GM19455 (cell line): ENCODE measurements around the gene APRT.
"Not testable (repeated sequence)": the region's sequence is repeated elsewhere in the genome, so short reads cannot be mapped to it uniquely, and the experiment has no call there.

Experiments
- ATAC-seq: cut with Tn5 transposase; IDR thresholded peaks from one replicate; pipeline ENCODE4 v1.9.1; 2021; ENCODE audit not compliant: unreplicated experiment

APRT gene

DNA sequence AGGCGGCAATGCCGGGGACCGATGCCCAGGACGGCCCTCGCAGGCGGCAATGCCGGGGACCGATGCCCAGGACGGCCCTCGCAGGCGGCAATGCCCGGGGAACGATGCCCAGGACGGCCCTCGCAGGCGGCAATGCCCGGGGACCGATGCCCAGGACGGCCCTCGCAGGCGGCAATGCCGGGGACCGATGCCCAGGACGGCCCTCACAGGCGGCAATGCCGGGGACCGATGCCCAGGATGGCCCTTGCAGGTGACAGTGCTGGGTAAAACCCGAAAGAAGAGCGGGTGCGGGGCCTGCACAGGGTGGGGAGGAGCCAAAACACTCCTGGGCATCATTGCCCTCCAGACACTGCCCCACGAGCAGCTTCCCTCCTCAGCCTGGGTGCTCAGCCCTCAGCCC, 11.9 kb upstream of the APRT start:
- ATAC-seq = not testable (repeated sequence)

DNA sequence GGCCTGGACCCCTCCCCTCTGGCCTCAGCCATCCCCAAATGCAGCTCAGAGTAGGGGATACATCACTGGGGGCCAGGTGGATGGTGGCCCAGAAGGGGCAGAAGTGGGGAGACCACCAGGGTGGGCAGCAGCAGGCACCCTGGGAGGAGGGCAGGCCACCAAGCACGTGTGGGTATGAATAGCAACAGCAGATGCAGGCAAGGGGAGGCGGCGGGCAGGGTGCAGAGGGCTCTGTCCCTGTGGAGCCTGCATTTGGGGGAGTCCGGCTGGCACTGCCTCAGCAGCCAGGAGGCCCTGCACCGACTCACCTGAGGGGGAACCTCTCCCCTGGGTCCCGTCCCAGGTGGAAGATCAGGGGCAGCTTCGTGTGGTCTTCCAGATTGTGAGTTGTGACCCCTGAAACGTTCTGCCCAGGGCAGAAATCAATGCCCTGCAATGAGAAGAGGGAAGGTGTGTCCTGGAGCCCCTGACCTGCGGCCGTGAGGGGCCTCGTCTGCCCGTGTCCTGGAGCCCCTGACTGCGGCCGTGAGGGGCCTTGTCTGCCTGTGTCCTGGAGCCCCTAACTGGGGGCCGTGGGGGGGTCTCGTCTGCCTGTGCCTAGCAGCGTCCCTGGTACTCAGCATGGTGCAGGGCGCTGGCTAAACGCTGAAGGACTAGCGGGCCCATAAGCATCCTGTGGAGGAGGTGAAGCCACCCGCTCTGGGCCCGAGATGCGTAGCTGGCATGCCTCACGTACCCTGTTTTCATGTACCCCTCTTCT, 10.7 kb upstream of the APRT start:
- ATAC-seq = no peak

DNA sequence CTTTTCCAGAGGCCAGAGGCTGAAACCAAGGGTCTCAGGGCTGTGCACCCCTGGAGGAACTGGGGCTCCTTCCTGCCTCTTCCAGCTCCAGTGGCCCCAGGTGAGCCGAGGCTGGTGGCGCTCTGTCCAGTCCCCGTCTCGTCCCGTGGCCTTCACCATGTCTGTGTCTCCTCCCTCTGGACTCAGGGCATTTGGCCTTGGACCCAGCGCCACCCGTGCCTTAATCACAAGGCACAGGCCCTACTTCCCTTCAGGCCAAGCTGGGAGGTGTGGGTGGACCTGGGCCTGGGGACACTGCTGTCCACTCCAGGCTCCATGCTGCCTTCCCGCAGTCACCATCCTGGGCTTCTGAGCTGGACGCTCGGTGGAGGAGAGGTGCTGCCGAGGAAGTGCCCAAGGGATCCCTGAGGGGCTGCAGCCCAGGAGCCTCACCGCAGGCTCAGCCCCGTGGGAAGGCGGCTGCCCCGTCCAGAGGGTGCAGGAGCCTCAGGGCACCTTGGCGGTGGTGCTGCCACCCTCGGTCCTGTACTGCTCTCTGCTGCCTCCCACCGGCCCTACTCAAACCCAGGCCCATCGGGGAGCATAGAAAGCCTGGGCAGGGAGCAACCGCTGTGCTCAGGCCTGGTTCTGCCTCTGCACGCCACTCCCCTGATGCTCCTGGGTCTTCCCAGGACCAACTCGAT, 9.6 kb upstream of the APRT start:
- ATAC-seq = no peak

DNA sequence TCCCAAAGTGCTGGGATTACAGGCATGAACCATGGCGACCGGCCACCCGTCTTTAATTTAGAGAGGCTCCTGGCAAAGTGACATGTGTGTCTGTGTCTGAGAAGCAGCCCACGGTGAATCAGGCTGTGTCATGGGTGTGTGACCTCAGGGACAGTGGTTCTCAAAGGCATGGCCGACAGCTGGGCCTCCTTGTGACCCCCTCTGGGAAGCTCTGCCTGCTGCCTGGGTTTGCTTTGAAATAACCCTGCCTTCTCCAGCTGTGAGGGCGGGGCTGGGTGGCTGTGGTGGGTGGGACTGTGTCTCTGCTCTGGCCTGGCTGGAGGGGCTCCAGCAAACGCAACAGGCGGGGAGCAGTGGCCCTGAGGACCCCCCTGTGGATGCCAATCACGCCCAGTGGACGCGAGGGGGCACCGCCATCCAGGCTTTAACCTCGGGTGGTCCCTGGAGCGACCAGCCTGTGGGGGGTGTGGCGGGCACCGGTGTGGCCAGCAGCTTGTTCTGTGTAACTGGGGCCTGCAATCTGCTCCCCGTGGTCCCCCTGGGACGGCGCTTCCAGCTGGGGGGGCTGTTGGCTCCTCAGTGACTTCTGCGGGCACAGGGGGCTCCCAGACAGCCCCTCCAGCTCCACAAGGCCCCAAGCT, 8.8 kb upstream of the APRT start:
- no peak for ATAC-seq

DNA sequence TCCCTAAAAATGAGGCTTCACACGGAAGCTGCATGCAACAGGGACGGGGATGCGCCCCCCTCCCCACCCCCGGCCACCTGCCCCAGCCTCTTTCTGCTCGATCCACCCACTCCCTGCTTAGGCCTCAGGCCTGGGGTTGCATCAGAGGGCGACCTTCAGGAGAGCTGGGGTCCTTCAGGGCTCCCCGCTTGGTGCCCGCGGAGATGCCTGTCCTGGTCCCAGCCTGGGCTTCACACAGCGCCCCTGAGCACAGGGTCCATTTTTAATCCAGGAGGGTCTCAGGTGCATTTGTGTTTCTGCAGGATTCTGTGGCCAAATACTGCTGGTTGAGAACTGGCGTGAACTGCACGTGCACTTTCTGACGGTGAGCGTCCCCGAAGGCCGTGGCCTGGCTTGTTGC, 7.4 kb upstream of the APRT start:
- ATAC-seq = no peak

DNA sequence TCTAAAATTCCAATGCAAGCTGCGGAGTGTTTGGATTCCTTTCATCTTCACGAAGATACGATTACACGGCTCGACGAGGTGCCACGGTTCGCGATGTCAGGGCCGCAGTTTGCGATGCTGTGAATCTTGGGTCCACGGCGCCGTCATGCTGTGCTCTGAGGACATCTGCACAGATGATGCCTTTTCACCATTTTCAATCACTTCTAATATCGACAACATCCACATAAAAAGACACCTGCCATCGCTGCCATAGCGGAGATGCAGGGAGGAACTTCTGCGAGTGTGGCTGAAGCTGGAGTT, 6.8 kb upstream of the APRT start:
- no peak for ATAC-seq

DNA sequence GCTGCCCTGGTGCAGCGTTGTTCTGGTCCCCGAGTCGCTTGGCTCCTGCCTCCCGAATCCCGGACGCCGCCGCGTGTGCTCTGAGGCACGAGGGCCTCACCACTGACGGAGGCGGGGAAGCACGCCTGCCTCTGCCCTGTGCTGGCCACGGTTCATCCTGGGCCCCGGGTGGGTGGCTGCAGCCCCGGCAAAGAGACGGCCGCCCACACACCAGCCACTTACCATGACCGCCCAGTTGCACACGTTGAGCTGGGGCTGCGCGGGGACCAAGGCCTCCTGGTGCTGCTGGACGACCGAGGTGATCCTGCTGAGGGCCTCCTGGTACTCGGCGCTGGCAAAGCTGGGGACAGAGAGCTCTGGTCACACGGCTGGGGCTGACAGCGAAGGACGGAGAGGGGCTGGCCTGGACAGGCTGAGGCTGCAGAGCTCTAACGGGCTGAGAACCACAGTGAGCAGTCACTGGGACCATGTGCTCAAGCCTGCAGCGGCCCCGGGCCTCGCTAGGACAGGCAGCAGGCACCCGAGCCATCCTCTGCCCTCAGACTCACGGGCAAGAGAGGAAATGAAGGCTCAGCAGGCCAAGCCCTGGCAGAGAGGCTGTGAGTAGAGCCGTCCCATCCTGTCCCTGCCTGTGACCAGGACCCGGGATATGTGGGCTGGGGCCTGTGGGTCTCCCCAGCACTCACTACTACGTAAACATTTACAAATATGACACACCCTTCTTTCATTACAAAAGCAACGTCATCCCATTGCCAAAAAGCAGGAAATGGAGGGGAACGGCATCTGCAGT, 6.3 kb upstream of the APRT start:
- ATAC-seq = no peak

DNA sequence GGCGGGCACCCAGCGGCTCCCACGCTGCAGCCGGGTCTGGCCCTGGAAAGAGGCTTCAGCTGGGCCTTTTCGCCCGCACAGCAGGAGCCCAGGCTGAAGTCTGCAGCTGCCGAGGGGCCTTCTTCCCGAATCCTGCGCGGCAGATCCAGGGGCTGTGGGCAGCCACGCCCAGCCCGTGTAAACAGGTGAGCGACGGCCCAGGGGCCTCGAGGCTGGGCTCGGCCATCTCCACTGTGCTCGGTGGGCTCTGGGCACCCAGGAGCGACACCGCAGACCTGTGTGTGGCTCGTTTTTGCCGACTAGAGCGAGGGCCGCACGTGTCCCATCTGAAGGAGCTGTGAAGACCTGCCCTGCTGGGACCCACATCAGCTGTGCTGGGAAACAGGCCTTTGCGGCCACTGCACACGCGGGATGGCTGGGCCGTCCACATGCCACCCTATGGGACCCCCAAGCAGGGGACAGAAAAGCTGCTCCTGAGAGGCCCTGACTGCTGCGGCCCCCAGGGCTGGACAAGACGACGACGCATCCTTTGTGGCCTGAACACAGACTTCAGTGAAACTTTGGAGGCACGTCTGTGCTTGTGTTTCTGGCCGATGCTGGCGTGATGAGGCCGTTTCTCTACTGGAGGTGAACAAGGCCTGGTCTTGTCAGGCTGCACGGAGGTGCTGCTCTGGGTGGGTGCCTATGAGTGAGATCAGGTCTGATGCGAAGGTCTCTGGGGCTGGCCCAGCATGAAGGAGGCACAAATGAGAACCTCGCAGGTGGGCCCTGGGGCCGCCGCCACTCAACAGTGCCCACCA, 5.2 kb upstream of the APRT start:
- ATAC-seq = no peak

DNA sequence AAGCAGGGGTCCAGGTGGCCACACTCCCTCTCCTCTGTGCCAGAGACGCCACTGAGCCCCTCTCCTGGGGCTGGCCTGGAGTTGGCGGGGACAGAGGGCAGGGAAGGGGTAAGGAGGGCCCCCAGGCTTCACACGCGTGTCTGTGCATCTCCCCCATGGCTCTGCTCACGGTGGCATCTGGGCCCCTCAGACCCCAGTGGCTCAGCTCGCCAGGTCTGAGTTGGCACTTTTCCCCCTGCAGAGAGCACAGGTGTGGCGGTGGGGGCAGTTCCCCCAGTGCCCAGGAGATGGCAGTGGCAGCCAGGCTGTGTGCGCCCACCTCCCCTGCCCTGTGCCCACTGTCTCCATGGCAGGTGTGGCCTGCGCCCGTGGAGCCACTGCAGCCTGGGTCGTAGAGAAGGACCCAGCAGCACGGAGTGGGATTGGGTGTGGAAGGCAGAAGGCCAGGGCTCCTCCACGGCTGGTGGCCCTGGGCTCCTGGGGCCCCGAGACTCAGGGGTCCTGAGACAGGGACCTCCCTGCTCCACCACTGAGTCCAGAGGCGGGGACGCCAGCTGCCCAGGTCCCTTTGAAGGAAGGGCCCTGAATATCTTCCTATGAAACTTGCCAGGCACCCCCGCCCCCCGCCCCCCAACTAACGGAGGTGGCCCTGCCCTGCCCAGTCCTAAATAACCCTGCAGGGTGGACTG, 4.3 kb upstream of the APRT start:
- no peak for ATAC-seq

DNA sequence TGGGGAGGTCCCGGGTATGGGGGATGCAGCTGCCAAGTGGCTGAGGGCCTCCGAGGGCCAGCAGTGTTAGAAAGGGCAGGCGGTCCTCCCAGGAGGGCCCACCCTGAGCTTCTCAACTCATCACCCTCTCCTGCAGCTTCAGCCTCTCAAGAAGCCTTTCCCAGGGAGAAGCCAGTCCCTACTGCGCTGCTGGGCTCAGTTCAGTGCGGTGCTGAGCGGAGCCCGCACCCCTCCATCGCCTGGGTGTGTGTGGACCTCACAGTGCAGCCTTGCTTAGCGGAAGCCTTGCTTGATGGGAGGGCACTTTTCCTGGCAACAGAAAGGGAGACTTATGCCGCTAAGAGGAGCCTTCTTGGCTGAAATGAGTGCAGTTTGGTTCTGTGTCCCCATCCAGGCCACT, 3.5 kb upstream of the APRT start:
- no peak for ATAC-seq

DNA sequence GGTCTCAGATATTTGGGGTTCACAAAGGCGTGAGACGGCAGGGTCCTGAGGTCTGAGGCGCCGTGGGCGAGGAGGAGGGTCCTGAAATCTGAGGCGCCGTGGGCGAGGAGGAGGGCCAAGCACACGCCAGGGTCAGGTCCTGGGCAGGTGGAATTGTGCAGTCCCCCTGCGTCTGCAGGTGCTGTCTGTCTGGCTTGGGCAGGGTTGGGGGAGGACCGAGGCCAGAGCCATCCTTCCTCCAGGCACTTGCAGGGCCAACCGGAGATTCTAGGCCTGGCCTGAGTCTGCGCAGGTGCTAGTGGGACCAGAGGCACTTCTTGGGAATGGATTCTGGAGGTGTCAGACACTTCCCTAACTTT, 2.4 kb upstream of the APRT start:
- no peak for ATAC-seq

DNA sequence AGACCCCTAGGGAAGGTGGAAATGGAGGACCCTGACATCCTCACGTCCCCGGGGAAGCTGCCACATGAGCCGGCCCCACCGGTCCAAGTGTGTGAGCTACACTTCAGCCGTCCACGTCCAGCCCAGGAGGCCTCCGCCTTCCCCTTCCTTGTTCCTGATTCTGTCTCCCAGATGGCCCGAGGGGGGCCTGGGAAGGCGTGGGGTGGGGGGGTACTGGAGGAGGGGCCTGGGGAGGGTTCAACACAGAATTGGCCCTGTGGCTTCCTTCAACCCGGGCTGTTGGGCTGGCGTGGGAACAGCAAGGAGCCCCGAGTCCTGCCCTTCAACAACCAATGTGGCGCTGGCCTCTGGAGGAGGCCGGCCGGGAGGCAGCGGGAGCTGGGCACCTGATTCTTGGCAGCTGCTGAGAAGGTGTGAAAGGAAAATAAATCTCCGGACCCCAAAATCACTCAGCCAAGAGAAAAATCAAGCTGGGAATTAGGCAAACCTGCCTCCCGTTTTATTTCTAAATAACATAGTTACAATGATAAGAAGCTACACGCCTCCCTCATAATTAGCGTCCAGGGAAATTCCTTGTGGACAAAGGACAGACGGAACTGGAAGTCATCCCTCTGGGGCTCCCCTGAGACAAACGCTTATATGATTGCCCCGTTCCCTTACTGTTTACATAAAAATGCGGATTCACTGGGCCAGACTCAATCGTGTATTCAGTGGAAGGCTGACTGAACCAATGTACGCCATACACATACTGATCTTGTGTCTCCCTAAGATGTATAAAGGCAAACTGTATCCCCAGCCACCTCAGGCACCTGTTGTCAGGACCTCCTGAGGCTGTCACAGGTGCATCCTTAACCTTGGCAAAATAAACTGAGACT, 1.8 kb upstream of the APRT start:
- no peak for ATAC-seq

DNA sequence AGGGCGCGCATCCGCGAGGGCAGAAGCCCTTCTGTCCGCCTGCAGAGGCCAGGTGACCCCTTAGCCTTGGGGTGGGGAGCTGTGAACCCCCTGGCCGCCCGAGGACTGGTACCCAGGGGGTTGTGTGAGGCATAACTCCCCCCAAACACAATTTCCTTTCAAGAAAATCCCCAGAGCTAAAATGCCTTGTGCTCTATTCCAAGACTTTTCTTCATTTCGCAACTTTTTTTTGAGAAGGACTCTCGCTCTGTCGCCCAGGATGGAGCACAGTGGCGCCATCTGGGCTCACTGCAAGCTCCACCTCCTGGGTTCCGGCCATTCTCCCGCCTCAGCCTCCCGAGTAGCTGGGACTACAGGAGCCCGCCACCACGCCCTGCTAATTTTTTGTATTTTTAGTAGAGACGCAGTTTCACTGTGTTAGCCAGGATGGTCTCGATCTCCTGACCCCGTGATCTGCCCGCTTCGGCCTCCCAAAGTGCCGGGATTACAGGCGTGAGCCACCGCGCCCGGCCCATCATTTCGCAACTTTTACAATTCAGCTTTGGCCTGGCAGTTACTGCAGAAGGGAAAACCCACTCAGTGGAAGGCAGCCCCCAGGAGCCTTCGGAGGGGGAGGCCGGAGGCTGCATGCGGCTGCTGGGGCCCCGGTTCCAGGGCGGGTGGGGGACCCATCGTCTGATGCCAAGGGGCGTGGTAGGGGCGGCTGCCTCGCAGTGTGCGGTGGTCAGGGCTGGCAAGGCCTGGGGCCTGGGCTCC, 963 bp upstream of the APRT start:
- no peak for ATAC-seq

DNA sequence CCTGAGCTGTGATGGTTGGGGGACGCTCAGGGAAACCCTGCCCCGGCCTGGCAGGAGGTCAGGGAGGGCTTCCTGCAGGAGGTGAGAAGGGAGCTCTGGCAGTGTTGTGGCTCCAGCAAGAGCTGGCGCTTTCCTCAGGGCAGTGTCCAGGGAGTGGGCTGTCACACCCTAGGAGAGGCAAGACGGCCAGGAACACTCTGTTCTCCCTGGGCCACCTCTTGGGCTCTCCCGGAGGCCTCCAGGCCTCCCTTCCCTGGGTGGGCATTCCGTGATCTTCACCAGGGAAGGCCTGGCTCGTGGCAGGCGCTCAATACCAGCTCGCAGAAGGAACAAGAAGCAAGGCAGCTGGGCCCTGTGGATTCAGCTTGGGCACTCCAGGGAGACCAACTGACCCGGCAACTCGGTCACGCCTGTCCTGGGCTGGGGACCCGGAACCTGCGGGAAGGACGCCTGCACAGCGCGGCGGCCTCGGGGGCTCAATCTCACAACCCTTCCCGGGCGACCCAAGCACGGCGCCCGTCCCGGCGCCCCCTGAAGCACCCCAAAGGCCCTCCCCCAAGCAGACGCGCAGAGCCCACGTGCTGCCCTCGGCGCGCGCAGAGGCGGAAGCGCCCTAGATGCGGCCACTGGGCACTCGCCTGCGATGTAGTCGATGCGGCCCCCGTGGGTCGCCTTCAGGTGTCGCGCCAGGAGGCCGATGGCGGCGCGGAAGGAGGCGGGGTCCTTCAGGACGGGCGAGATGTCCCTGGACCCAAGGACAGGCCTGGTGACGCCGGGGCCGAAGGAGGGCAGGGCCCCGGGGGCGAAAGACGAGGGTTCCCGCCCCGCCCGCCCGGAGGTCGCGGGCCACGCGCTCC, 588 bp downstream of the APRT start:
- peak; percentile 38 for ATAC-seq

DNA sequence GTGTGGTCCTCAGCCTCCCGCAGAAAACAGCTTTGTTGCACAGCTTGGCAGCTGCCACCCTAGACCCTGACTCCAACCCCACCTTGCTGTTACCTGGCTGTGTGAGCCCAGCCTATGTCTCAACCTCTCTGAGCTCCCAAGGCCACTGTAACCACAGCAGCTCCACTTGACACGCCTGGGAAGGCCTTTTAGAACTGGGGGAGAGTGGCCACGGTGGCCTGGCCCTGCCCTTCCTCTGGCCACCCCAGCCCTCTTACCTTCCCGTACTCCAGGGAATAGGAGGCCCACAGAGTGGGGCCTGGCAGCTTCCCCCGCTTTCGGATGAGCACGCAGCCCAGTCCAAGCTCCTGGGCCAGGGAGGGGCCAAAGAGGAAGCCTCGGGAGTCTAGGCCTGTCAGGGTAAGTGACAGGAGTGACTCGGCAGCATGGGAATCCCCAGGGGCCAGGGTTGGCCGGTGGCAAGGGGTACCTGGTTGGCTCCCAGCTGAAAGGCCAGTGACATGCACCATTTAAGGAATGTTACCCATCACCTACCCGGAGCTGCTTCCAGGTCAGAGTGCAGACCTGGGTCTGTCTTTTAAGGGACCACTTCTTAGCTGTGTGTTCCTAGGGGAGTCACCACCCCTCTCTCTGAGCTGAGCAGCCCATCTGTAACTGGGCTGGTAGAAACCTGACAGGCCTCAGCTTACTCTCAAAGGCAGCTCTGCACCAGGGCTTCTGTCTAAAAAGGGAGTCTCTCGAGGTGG, 1.4 kb downstream of the APRT start:
- ATAC-seq = no peak

DNA sequence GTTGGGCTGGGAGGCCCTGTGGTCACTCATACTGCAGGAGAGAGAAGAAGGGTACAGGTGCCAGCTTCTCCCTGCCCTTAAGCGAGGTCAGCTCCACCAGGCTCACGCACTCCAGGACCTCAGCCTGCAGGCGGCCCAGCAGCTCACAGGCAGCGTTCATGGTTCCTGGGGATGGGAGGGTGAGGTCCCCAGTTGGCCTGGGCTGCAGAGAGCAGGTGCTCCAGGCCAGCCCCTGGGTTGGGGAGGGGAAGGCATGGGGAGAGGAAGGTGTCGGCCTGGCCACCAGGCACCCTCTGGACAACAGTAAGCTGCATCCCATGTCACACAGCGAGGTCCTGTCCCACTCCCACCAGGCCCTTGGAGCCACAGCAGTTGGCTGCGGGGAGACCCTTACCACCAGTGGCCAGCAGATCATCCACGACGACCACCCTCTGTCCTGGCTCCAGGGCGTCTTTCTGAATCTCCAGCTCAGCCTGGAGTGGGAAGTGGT, 2.0 kb downstream of the APRT start:
- ATAC-seq = no peak
